K562 (cell line): Measurements from ENCODE around the gene YOD1. TPM values are rescaled to one million over a fixed set of nuclear protein-coding genes. Genes with fewer than 3 reads are reported as not detected.
A peak's percentile ranks its signal among the peaks of the same experiment; 100 is the strongest.

Experiments
- ARHGAP35 ChIP-seq: fragments of 450-650 bp; IDR thresholded peaks from 2 replicates; pipeline ENCODE4 v1.6.1; 2018; ENCODE audit not compliant: partially characterized antibody
- ATF3 ChIP-seq, 2 experiments: fragments of 450-650 bp in 1 of 2; sonication (generic) in 1 of 2; formaldehyde crosslinking in 1 of 2; IDR thresholded peaks in 1 of 2; conservative IDR thresholded peaks in 1 of 2; 2 replicates each; pipeline versions ENCODE4 v1.6.1 to v1.8.1; 2016 to 2023; ENCODE audit warnings: mild to moderate bottlenecking in 2 of 2, moderate library complexity in 2 of 2, inconsistent platforms in 1 of 2, missing genetic modification reagents in 1 of 2
- MTF1 ChIP-seq: fragments of 250-450 bp; sonication (Bioruptor Pico); IDR thresholded peaks from 2 replicates; pipeline ENCODE4 v1.9.0; 2021; ENCODE audit warnings: moderate library complexity, mild to moderate bottlenecking, inconsistent platforms, borderline replicate concordance
- NCOR1 ChIP-seq: fragments of 450-650 bp; IDR thresholded peaks from 2 replicates; pipeline ENCODE4 v1.6.1; 2016; ENCODE audit warnings: mild to moderate bottlenecking, moderate library complexity
- PHF8 ChIP-seq: fragments of 200-600 bp; sonication (generic); IDR thresholded peaks from 2 replicates; pipeline ENCODE4 v1.6.1; 2012; ENCODE audit warnings: mixed run types, mild to moderate bottlenecking, inconsistent platforms, low read length, moderate library complexity, borderline replicate concordance
- POLR2A ChIP-seq: fragments of 450-650 bp; conservative IDR thresholded peaks from 2 replicates; pipeline ENCODE4 v1.6.1; 2016
- RNF219 ChIP-seq: fragments of 250-450 bp; sonication (Bioruptor Pico); IDR thresholded peaks from 2 replicates; pipeline ENCODE4 v1.5.0; 2022; ENCODE audit warnings: mild to moderate bottlenecking
- THRB ChIP-seq: fragments of 450-650 bp; formaldehyde crosslinking; conservative IDR thresholded peaks from 2 replicates; pipeline ENCODE4 v1.4.0; 2022; ENCODE audit warnings: mild to moderate bottlenecking, missing genetic modification characterization
- ZBTB11 ChIP-seq, 3 experiments: fragments of 200-800 bp in 1 of 3; fragments of 250-450 bp in 1 of 3; fragments of 450-650 bp in 1 of 3; sonication (Bioruptor Pico) in 1 of 3; sonication (Bioruptor generic) in 1 of 3; formaldehyde crosslinking in 1 of 3; IDR thresholded peaks; 2 replicates each; pipeline versions ENCODE4 v1.6.1 to v1.8.0; 2016 to 2022; ENCODE audit warnings: mild to moderate bottlenecking in 2 of 3, missing genetic modification characterization in 2 of 3, missing compliant biosample characterization in 1 of 3, moderate library complexity in 1 of 3
- ZNF609 ChIP-seq: sonication (generic); formaldehyde crosslinking; IDR thresholded peaks from 2 replicates; pipeline ENCODE4 v1.8.1; 2023; ENCODE audit warnings: missing genetic modification reagents, mild to moderate bottlenecking, borderline replicate concordance
- polyA plus RNA-seq, 8 experiments: library from polyadenylated mRNA; depleted of rRNA in 4 of 8; stranded (reverse) in 5 of 8; unstranded in 3 of 8; fragments of >200 nt; fragmentation: Nextera tagmentation in 2 of 8; fragmentation: Illumina TruSeq in 1 of 8; extraction: Ambion mirVana in 2 of 8; extraction: Trizol in 1 of 8; gene quantifications; 2 replicates each; pipeline versions ENCODE4 v1.2.1 to v1.2.3, GENCODE V29; 2011 to 2014; ENCODE audit warnings: inconsistent platforms in 1 of 8, missing spikeins in 1 of 8
- total RNA-seq, 7 experiments: library from RNA; depleted of rRNA in 6 of 7; stranded (reverse); fragments of >200 nt in 6 of 7; fragmentation: Illumina TruSeq in 2 of 7; extraction: Trizol in 2 of 7; gene quantifications; 2 replicates each; pipeline versions ENCODE4 v1.2.1 to v1.2.3, GENCODE V29; 2011 to 2021; ENCODE audit warnings: low replicate concordance in 1 of 7

The YOD1 gene
- total and polyA plus RNA-seq, 9 of the 15 experiments (the other 6 are each of a cell fraction or from before 2014, with no cell fraction given) = 18.2 to 78.1 (median 46.9) TPM

GRCh38 chr1:207024202-207025145, 26.5 kb downstream of the YOD1 start (continued):
- TF ChIP-seq ZNF609 = peak; percentile 90; the same call in 1 of the 2 replicates
- TF ChIP-seq RNF219 (CRISPR knock-in tag) = peak; percentile 92
- peak; percentile 94 for TF ChIP-seq MTF1
- peak; percentile 93 for TF ChIP-seq POLR2A
- peak; percentile 74; the same call in 1 of the 2 replicates for TF ChIP-seq PHF8
- TF ChIP-seq NCOR1 = peak; percentile 100
- TF ChIP-seq THRB = peak; percentile 98
- TF ChIP-seq ZBTB11 (CRISPR knock-in tag; IDR thresholded peaks at IDR 0.05) = peak in 2 of 3 experiments; percentile 35 to 93; a peak in 3 of 6 replicates
- TF ChIP-seq ATF3 (IDR thresholded peaks at IDR 0.05) = peak; percentile 96
- TF ChIP-seq ATF3 (CRISPR knock-in tag; conservative IDR thresholded peaks at IDR 0.05) = peak; percentile 98
- no peak for TF ChIP-seq ARHGAP35
